SK-N-SH (cell line): ENCODE results near the gene ALOXE3. TPM values are rescaled to one million over a fixed set of nuclear protein-coding genes. Genes with fewer than 3 reads are reported as not detected.

Experiments used
- CTCF ChIA-PET: fragments of 300-600, 350-600 bp; formaldehyde crosslinking; extraction: SDS; loops from one replicate; lab custom pipeline; 2021; lab: Yijun Ruan, JAX
- POLR2A ChIA-PET: fragments of 350-600 bp; sonication (Branson Sonifier 250); formaldehyde crosslinking; extraction: SDS; loops from one replicate; lab custom pipeline; 2020; ENCODE audit warnings: antibody characterized with exemption, inconsistent platforms; lab: Yijun Ruan, JAX
- DNase-seq: peaks from one replicate; pipeline ENCODE4 v3.0.0; 2012
- H2AFZ ChIP-seq: fragments of 200-600 bp; sonication (generic); 2 replicates; pipeline ENCODE4 v1.8.1; 2016; ENCODE audit warnings: antibody characterized with exemption, mild to moderate bottlenecking, low read depth
- H3F3A ChIP-seq: fragments of 200-600 bp; sonication (generic); replicated peaks from 2 replicates; pipeline ENCODE3; 2016; ENCODE audit warnings: antibody characterized with exemption, mild to moderate bottlenecking; ENCODE audit not compliant: insufficient read depth
- H3K27ac ChIP-seq, 2 experiments: fragments of 200-500 bp in 1 of 2; fragments of 200-600 bp in 1 of 2; sonication (Bioruptor generic) in 1 of 2; sonication (generic), shearing (Covaris generic) in 1 of 2; 2 replicates each; pipeline versions ENCODE4 v1.5.1 to v1.6.1; 2014 to 2016; ENCODE audit warnings: low read depth in 2 of 2, inconsistent platforms in 1 of 2, low read length in 1 of 2, mild to moderate bottlenecking in 1 of 2, mixed read lengths in 1 of 2
- H3K27me3 ChIP-seq: fragments of 200-600 bp; sonication (generic), shearing (Covaris generic); 2 replicates; pipeline ENCODE4 v1.6.1; 2016; ENCODE audit warnings: mixed run types; ENCODE audit not compliant: insufficient read depth
- H3K36me3 ChIP-seq, 2 experiments: fragments of 200-500 bp in 1 of 2; fragments of 200-600 bp in 1 of 2; sonication (Bioruptor generic) in 1 of 2; sonication (generic) in 1 of 2; replicated peaks in 1 of 2; 2 replicates each; pipeline versions ENCODE3 to v1.5.1; 2014 to 2016; ENCODE audit warnings: low read length in 1 of 2, mild to moderate bottlenecking in 1 of 2; ENCODE audit not compliant: insufficient read depth in 2 of 2, control insufficient read depth in 1 of 2
- H3K4me1 ChIP-seq, 2 experiments: fragments of 200-500 bp in 1 of 2; fragments of 200-600 bp in 1 of 2; sonication (Bioruptor generic) in 1 of 2; sonication (generic), shearing (Covaris generic) in 1 of 2; 2 replicates each; pipeline versions ENCODE4 v1.5.1 to v1.6.1; 2014 to 2016; ENCODE audit warnings: low read depth in 1 of 2, low read length in 1 of 2, mixed run types in 1 of 2; ENCODE audit not compliant: insufficient read depth in 2 of 2, control insufficient read depth in 1 of 2
- H3K4me2 ChIP-seq: fragments of 200-600 bp; sonication (generic), shearing (Covaris generic); 2 replicates; pipeline ENCODE4 v1.6.1; 2017; ENCODE audit warnings: mixed run types
- H3K4me3 ChIP-seq, 2 experiments: fragments of 200-500 bp in 1 of 2; fragments of 200-600 bp in 1 of 2; sonication (Bioruptor generic) in 1 of 2; sonication (generic), shearing (Covaris generic) in 1 of 2; 2 replicates each; pipeline versions ENCODE4 v1.5.1 to v1.8.1; 2014 to 2016; ENCODE audit warnings: low read depth in 2 of 2, inconsistent platforms in 1 of 2, low read length in 1 of 2, mild to moderate bottlenecking in 1 of 2, mixed read lengths in 1 of 2, moderate library complexity in 1 of 2
- H3K79me2 ChIP-seq: fragments of 200-600 bp; sonication (generic); 2 replicates; pipeline ENCODE4 v1.8.1; 2017; ENCODE audit warnings: mild to moderate bottlenecking; ENCODE audit not compliant: insufficient read depth
- H3K9ac ChIP-seq: fragments of 200-600 bp; sonication (generic); 2 replicates; pipeline ENCODE4 v1.6.1; 2017; ENCODE audit warnings: mixed run types
- H3K9me2 ChIP-seq: fragments of 200-600 bp; sonication (generic); 2 replicates; pipeline ENCODE4 v1.6.1; 2017; ENCODE audit warnings: mixed run types
- H3K9me3 ChIP-seq: fragments of 200-600 bp; sonication (generic); 2 replicates; pipeline ENCODE4 v1.6.1; 2017; ENCODE audit warnings: mixed run types, mild to moderate bottlenecking, moderate library complexity
- H4K20me1 ChIP-seq: fragments of 200-600 bp; sonication (generic); 2 replicates; pipeline ENCODE4 v1.6.1; 2017; ENCODE audit warnings: mild to moderate bottlenecking, mixed run types; ENCODE audit not compliant: insufficient read depth
- ELF1 ChIP-seq: IDR thresholded peaks from 2 replicates; pipeline ENCODE4 v1.4.0; 2012
- EP300 ChIP-seq, 2 experiments: IDR thresholded peaks; 2 replicates each; pipeline versions ENCODE4 v1.4.0 to v1.6.1; 2012; ENCODE audit warnings: borderline replicate concordance in 1 of 2, low read depth in 1 of 2, low read length in 1 of 2
- EZH2phosphoT487 ChIP-seq: fragments of 200-600 bp; sonication (generic); IDR thresholded peaks from 2 replicates; pipeline ENCODE4 v1.6.1; 2017; ENCODE audit warnings: low read depth, mixed run types, mild to moderate bottlenecking, antibody characterized with exemption, moderate library complexity, borderline replicate concordance
- FOSL2 ChIP-seq: IDR thresholded peaks from 2 replicates; pipeline ENCODE4 v1.4.0; 2012; ENCODE audit warnings: low read depth, mild to moderate bottlenecking, moderate library complexity, borderline replicate concordance
- FOXJ3 ChIP-seq: sonication (generic); formaldehyde crosslinking; IDR thresholded peaks from 2 replicates; pipeline ENCODE4 v1.5.1; 2020; ENCODE audit warnings: mild to moderate bottlenecking, missing genetic modification reagents
- FOXM1 ChIP-seq: IDR thresholded peaks from 2 replicates; pipeline ENCODE4 v1.4.0; 2012; ENCODE audit warnings: low read depth, mild to moderate bottlenecking
- JUND ChIP-seq: IDR thresholded peaks from 2 replicates; pipeline ENCODE4 v1.4.0; 2012
- MEF2A ChIP-seq: IDR thresholded peaks from 2 replicates; pipeline ENCODE4 v1.4.0; 2012; ENCODE audit warnings: low read depth, borderline replicate concordance
- NFIC ChIP-seq: IDR thresholded peaks from 2 replicates; pipeline ENCODE4 v1.4.0; 2012; ENCODE audit warnings: borderline replicate concordance
- POLR2AphosphoS5 ChIP-seq: IDR thresholded peaks from 2 replicates; pipeline ENCODE4 v1.6.1; 2012; ENCODE audit warnings: low read depth, low read length
- RXRA ChIP-seq: IDR thresholded peaks from 2 replicates; pipeline ENCODE4 v1.4.0; 2012; ENCODE audit warnings: low read depth, mild to moderate bottlenecking, borderline replicate concordance
- SMC3 ChIP-seq: IDR thresholded peaks from 2 replicates; pipeline ENCODE4 v1.6.1; 2012; ENCODE audit warnings: low read depth, low read length, improper control_type of control experiment
- TCF12 ChIP-seq: IDR thresholded peaks from 2 replicates; pipeline ENCODE4 v1.4.0; 2012
- YY1 ChIP-seq: IDR thresholded peaks from 2 replicates; pipeline ENCODE4 v1.4.0; 2012; ENCODE audit warnings: low read depth, mild to moderate bottlenecking
- WGBS: methylation state at CpG from one replicate; pipeline ENCODE4 v1.1.6; 2017; ENCODE audit warnings: low lambda C conversion rate; 5-methylcytosine and 5-hydroxymethylcytosine counted together
- polyA plus RNA-seq, 3 experiments: library from polyadenylated mRNA; depleted of rRNA; stranded (reverse); fragments of >200 nt; gene quantifications; 2 replicates each; pipeline ENCODE4 v1.2.3, GENCODE V29; 2012
- TF ChIP-seq, protein P1 (sequence below): fragments of 150-350 bp; IDR thresholded peaks from 2 replicates; pipeline ENCODE4 v1.6.1; 2017; ENCODE audit warnings: antibody characterized with exemption, low read length, low read depth, borderline replicate concordance
- TF ChIP-seq, protein P2 (sequence below): IDR thresholded peaks from 2 replicates; pipeline ENCODE4 v1.4.0; 2012; ENCODE audit warnings: low read depth, borderline replicate concordance
- TF ChIP-seq, protein P3 (sequence below): fragments of 200-600 bp; sonication (generic); IDR thresholded peaks from 2 replicates; pipeline ENCODE4 v1.6.1; 2017; ENCODE audit warnings: antibody characterized with exemption, mild to moderate bottlenecking, moderate library complexity
- TF ChIP-seq, protein P4 (sequence below): IDR thresholded peaks from 2 replicates; pipeline ENCODE4 v1.4.0; 2012; ENCODE audit warnings: low read depth, borderline replicate concordance
- TF ChIP-seq, protein P5 (sequence below): IDR thresholded peaks from 2 replicates; pipeline ENCODE4; 2012
- TF ChIP-seq, protein P6 (sequence below): IDR thresholded peaks from 2 replicates; pipeline ENCODE4 v1.4.0; 2012; ENCODE audit warnings: low read depth

Gene ALOXE3
- polyA plus RNA-seq, 1 of the 3 experiments (the other 2 are of a cell fraction), result 0.46 TPM

DNA sequence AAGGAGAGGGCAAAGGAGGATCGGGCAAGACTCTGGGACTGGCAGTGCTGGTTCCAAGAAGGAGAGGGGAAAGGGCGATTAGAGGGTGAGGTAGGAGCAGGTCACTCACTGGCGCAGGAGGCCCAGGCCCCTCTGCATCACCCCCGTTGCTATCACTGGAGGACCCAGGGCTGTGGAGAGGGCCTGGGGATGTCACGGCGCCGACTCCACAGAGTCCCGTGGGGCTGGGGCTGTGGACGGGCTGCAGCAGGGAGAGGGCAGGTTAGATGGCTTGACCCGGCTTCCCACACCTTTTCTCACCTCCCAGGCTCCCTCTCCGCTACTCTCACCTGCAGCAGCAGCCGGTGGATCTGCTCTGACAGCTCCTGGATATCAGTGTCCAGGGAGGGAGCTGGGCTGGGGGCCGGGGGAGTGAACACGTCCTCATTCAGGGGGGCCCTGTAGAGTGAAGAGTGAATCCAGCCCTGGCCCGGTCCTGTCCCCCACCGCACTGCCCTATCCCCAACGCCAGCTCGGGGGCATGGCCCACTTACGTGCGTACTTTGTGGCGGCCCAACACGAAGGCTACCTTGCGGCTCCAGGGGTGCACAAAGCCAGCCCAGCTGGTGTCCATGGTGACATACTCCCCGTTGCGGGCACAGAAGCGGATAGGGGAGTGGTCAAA is 29.0 kb upstream of the ALOXE3 start (continued):
- TF ChIP-seq, protein P1, sequence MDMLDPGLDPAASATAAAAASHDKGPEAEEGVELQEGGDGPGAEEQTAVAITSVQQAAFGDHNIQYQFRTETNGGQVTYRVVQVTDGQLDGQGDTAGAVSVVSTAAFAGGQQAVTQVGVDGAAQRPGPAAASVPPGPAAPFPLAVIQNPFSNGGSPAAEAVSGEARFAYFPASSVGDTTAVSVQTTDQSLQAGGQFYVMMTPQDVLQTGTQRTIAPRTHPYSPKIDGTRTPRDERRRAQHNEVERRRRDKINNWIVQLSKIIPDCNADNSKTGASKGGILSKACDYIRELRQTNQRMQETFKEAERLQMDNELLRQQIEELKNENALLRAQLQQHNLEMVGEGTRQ, result no peak
- TF ChIP-seq FOXM1, result no peak
- TF ChIP-seq NFIC, result no peak
- no peak for TF ChIP-seq RXRA
- no peak for TF ChIP-seq POLR2AphosphoS5
- no peak for TF ChIP-seq TCF12
- TF ChIP-seq JUND, result no peak
- TF ChIP-seq, protein P2, sequence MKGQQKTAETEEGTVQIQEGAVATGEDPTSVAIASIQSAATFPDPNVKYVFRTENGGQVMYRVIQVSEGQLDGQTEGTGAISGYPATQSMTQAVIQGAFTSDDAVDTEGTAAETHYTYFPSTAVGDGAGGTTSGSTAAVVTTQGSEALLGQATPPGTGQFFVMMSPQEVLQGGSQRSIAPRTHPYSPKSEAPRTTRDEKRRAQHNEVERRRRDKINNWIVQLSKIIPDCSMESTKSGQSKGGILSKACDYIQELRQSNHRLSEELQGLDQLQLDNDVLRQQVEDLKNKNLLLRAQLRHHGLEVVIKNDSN, result no peak
- TF ChIP-seq, all 33 proteins: peak for 0

DNA sequence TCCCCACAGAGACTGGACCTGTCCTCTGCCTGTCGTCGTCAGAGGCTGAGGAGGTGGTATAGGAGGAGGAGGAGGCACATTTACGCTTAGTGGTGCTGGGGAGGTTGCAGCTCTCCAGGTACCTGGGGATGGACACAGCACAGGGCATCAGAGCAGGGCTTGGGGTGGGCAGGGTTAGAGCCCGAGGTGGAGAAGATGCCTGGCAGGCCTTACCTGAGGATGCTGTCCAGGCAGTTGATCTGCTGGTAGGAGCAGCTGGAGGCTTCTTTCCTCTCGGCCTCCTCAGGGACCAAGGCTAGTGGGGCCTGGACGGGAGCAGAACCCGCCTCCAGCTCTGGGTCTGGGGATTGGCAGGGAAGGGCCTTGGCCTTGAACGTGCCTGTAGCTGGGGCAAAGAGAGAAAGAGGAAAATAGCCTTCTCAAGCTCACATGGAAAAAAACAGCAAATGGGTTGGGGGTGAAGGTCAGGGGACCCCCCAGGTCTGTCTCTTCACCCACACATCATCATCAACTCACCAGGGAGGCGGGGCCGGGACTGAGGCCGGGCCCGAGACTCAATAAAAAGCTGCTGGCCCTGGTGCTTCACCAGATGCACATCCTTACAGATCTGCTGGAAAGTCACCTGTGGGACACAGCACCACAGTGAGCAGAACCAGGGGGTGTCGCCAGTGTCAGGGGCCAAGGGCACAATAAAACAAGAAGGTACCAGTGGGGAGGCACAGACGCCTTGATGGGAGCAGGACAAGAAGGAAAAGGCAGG is 28.2 kb upstream of the ALOXE3 start:
- Histone ChIP-seq H3K36me3 (peaks cover 18 to 66% of the 10 kb centered on the region in 2 experiments), H3K9me3 (no peaks in the 10 kb centered on the region), H2AFZ (no peak overlapping the region), H3K27ac (no peak overlapping the region), H3K4me1 (peaks cover 7% of the 10 kb centered on the region in 2 experiments; a peak in 2 of 4 replicates), H3K27me3 (no peaks in the 10 kb centered on the region), H3K9ac (no peak overlapping the region), H4K20me1 (peaks cover 9% of the 10 kb centered on the region; the same call in 1 of the 2 replicates), H3F3A (peaks cover under 1% of the 10 kb centered on the region), H3K4me3 (no peak overlapping the region), H3K9me2 (no peaks in the 10 kb centered on the region), H3K4me2 (no peak overlapping the region), H3K79me2 (peaks cover 11% of the 10 kb centered on the region; the same call in 1 of the 2 replicates)
- ChIA-PET CTCF (no interaction called here), POLR2A (interaction anchor here (2.3 kb wide), 1 partner anchor 27 kb away, joined by 6 read pairs; no protein-coding TSS in a partner anchor)
- DNase-seq, result no peak
- 92% methylated on average over 13 of the region's 14 CpGs for WGBS
- TF ChIP-seq YY1 (no peak), EP300 (IDR thresholded peaks at IDR 0.05; ENCODE audit: borderline replicate concordance in 1 of 2, low read depth in 1 of 2, low read length in 1 of 2) (no peak), JUND (no peak), EZH2phosphoT487 (no peak), FOSL2 (no peak), ELF1 (no peak), TCF12 (no peak), FOXJ3 (no peak), MEF2A (no peak), SMC3 (no peak)
- TF ChIP-seq, protein P1, result no peak
- TF ChIP-seq, protein P3, sequence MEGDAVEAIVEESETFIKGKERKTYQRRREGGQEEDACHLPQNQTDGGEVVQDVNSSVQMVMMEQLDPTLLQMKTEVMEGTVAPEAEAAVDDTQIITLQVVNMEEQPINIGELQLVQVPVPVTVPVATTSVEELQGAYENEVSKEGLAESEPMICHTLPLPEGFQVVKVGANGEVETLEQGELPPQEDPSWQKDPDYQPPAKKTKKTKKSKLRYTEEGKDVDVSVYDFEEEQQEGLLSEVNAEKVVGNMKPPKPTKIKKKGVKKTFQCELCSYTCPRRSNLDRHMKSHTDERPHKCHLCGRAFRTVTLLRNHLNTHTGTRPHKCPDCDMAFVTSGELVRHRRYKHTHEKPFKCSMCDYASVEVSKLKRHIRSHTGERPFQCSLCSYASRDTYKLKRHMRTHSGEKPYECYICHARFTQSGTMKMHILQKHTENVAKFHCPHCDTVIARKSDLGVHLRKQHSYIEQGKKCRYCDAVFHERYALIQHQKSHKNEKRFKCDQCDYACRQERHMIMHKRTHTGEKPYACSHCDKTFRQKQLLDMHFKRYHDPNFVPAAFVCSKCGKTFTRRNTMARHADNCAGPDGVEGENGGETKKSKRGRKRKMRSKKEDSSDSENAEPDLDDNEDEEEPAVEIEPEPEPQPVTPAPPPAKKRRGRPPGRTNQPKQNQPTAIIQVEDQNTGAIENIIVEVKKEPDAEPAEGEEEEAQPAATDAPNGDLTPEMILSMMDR, result no peak
- TF ChIP-seq, protein P2, result no peak
- TF ChIP-seq, protein P4, sequence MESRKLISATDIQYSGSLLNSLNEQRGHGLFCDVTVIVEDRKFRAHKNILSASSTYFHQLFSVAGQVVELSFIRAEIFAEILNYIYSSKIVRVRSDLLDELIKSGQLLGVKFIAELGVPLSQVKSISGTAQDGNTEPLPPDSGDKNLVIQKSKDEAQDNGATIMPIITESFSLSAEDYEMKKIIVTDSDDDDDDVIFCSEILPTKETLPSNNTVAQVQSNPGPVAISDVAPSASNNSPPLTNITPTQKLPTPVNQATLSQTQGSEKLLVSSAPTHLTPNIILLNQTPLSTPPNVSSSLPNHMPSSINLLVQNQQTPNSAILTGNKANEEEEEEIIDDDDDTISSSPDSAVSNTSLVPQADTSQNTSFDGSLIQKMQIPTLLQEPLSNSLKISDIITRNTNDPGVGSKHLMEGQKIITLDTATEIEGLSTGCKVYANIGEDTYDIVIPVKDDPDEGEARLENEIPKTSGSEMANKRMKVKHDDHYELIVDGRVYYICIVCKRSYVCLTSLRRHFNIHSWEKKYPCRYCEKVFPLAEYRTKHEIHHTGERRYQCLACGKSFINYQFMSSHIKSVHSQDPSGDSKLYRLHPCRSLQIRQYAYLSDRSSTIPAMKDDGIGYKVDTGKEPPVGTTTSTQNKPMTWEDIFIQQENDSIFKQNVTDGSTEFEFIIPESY, result no peak
- TF ChIP-seq, protein P5, sequence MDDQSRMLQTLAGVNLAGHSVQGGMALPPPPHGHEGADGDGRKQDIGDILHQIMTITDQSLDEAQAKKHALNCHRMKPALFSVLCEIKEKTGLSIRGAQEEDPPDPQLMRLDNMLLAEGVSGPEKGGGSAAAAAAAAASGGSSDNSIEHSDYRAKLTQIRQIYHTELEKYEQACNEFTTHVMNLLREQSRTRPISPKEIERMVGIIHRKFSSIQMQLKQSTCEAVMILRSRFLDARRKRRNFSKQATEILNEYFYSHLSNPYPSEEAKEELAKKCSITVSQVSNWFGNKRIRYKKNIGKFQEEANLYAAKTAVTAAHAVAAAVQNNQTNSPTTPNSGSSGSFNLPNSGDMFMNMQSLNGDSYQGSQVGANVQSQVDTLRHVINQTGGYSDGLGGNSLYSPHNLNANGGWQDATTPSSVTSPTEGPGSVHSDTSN, result no peak
- TF ChIP-seq, protein P6, sequence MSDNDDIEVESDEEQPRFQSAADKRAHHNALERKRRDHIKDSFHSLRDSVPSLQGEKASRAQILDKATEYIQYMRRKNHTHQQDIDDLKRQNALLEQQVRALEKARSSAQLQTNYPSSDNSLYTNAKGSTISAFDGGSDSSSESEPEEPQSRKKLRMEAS, result no peak
